ENCODE measurements around the gene CBR3. TPM values are rescaled to one million over a fixed set of nuclear protein-coding genes. Genes with fewer than 3 reads are reported as not detected.

The CBR3 gene
- total RNA-seq: 1 to 10 TPM; 9.2 to 9.3 TPM
- 10 to 100 TPM; 15.6 to 24.9 TPM for polyA plus RNA-seq

- Mint-ChIP-seq H3K27ac (peak within 1 kb of the TSS; percentile 87 to 95 (median 92)), H3K4me3 (peak within 1 kb of the TSS; percentile 89 to 96 (median 95)), H3K4me1 (peaks cover 15 to 39% (median 25%) of the 10 kb centered on the region in 4 donors), H3K27me3 (no peaks in the 10 kb centered on the region), H3K36me3 (peaks cover 0 to 14% of the 10 kb centered on the region in 2 donors), H3K9me3 (no peaks in the 10 kb centered on the region)
- CTCF ChIA-PET (ENCODE audit: partially characterized antibody): interaction anchor here (1.1 to 9.8 kb wide), 4 partner anchors 11 to 76 kb away, joined by 3 to 77 read pairs (median 6); no protein-coding TSS in a partner anchor
- H3K4me3 ChIP-seq (ENCODE audit: low read length in 2 of 2): peak within 1 kb of the TSS; percentile 58 to 86
- no peaks in the 10 kb centered on the region for H3K36me3 ChIP-seq (ENCODE audit: insufficient read depth, low read length)
- peak within 1 kb of the TSS; percentile 51 for H3K27ac ChIP-seq (ENCODE audit: low read depth, low read length)
- peak in 4 of 5 donors; percentile 39 to 61 (median 44) for DNase-seq
- POLR2A ChIA-PET (ENCODE audit: partially characterized antibody): interaction anchor here (0.8 to 2.7 kb wide), 12 partner anchors 9 to 186 kb away, joined by 4 to 19 read pairs (median 10); partner anchors contain the start of genes CBR1, MORC3 and SETD4
- no peaks in the 10 kb centered on the region for H3K9me3 ChIP-seq (ENCODE audit: control insufficient read depth in 1 of 2, low read length in 2 of 2)
- H3K4me1 ChIP-seq (ENCODE audit: insufficient read depth, low read length): peaks cover 27% of the 10 kb centered on the region
- intact Hi-C loops (cut with micrococcal nuclease): loop anchor here (1.0 kb wide), 1 partner anchor 21 kb away; the partner anchor contains the start of gene DOP1B
- no peaks in the 10 kb centered on the region for H3K27me3 ChIP-seq (ENCODE audit: insufficient read depth, low read length)
Observed at GRCh38 chr21:36134803-36135390, at the start of gene CBR3. Gene CBR3 (plus strand): TSS chr21:36135079. CDS start chr21:36135193, 114 bp downstream.

- Mint-ChIP-seq H3K9me3 (peaks cover 0 to 2% (median 0%) of the 10 kb centered on the region in 8 donors), H3K27ac (no peak overlapping the region), H3K36me3 (no peaks in the 10 kb centered on the region), H3K4me3 (no peak overlapping the region), H3K27me3 (no peaks in the 10 kb centered on the region), H3K4me1 (peaks cover 0 to 8% (median 6%) of the 10 kb centered on the region in 4 donors)
- Histone ChIP-seq H3K4me3 (ENCODE audit: low read length in 2 of 2) (no peak overlapping the region), H3K9me3 (ENCODE audit: control insufficient read depth in 1 of 2, low read length in 2 of 2) (peaks cover 0 to under 1% of the 10 kb centered on the region in 2 donors), H3K27ac (ENCODE audit: low read depth, low read length) (no peak overlapping the region), H3K4me1 (ENCODE audit: insufficient read depth, low read length) (no peaks in the 10 kb centered on the region), H3K36me3 (ENCODE audit: insufficient read depth, low read length) (no peaks in the 10 kb centered on the region), H3K27me3 (ENCODE audit: insufficient read depth, low read length) (no peaks in the 10 kb centered on the region)
- CTCF ChIA-PET (ENCODE audit: partially characterized antibody): interaction anchor here (2.4 kb wide), 1 partner anchor 25 kb away, joined by 6 read pairs; no protein-coding TSS in a partner anchor
- intact Hi-C loops (cut with micrococcal nuclease): no loop called here
- DNase-seq: no peak
- POLR2A ChIA-PET (ENCODE audit: partially characterized antibody): interaction anchor here (0.8 kb wide), 1 partner anchor 26 kb away, joined by 3 read pairs; no protein-coding TSS in a partner anchor
Observed at GRCh38 chr21:36087362-36088138, 47.3 kb upstream of the CBR3 start.

- intact Hi-C loops (cut with micrococcal nuclease): no loop called here
- POLR2A ChIA-PET (ENCODE audit: partially characterized antibody): interaction anchor here (0.6 kb wide), 1 partner anchor 1566 kb away, joined by 3 read pairs; no protein-coding TSS in a partner anchor
- Histone ChIP-seq H3K4me1 (ENCODE audit: insufficient read depth, low read length) (no peaks in the 10 kb centered on the region), H3K4me3 (ENCODE audit: low read length in 2 of 2) (no peak overlapping the region), H3K9me3 (ENCODE audit: control insufficient read depth in 1 of 2, low read length in 2 of 2) (peaks cover 0 to 16% of the 10 kb centered on the region in 2 donors), H3K27me3 (ENCODE audit: insufficient read depth, low read length) (no peaks in the 10 kb centered on the region), H3K36me3 (ENCODE audit: insufficient read depth, low read length) (no peaks in the 10 kb centered on the region), H3K27ac (ENCODE audit: low read depth, low read length) (no peak overlapping the region)
- no peak overlapping the region for H3K27ac Mint-ChIP-seq
- peaks cover 0 to 19% (median 14%) of the 10 kb centered on the region in 8 donors for H3K9me3 Mint-ChIP-seq
- H3K36me3 Mint-ChIP-seq: peaks cover 5 to 7% of the 10 kb centered on the region in 2 donors
- no peak for DNase-seq
- no peak overlapping the region for H3K4me3 Mint-ChIP-seq
- peaks cover 0 to 8% (median 6%) of the 10 kb centered on the region in 4 donors for H3K4me1 Mint-ChIP-seq
- CTCF ChIA-PET (ENCODE audit: partially characterized antibody): no interaction called here
- H3K27me3 Mint-ChIP-seq: no peaks in the 10 kb centered on the region
Observed at GRCh38 chr21:36089946-36090345, 44.9 kb upstream of the CBR3 start.

GRCh38 chr21:36092681-36093080 is 42.2 kb upstream of the CBR3 start:
- Mint-ChIP-seq H3K27me3 (no peaks in the 10 kb centered on the region), H3K36me3 (peaks cover 5 to 7% of the 10 kb centered on the region in 2 donors), H3K9me3 (peaks cover 0 to 22% (median 15%) of the 10 kb centered on the region in 8 donors), H3K4me3 (no peak overlapping the region), H3K4me1 (no peaks in the 10 kb centered on the region), H3K27ac (no peak overlapping the region)
- Histone ChIP-seq H3K36me3 (ENCODE audit: insufficient read depth, low read length) (no peaks in the 10 kb centered on the region), H3K27ac (ENCODE audit: low read depth, low read length) (no peak overlapping the region), H3K27me3 (ENCODE audit: insufficient read depth, low read length) (no peaks in the 10 kb centered on the region), H3K4me1 (ENCODE audit: insufficient read depth, low read length) (no peaks in the 10 kb centered on the region), H3K9me3 (ENCODE audit: control insufficient read depth in 1 of 2, low read length in 2 of 2) (peaks cover 0 to 16% of the 10 kb centered on the region in 2 donors), H3K4me3 (ENCODE audit: low read length in 2 of 2) (no peak overlapping the region)
- CTCF ChIA-PET (ENCODE audit: partially characterized antibody): no interaction called here
- intact Hi-C loops (cut with micrococcal nuclease): no loop called here
- DNase-seq: no peak
- POLR2A ChIA-PET (ENCODE audit: partially characterized antibody): no interaction called here

GRCh38 chr21:36093512-36093911 is 41.4 kb upstream of the CBR3 start:
- Mint-ChIP-seq H3K27ac (peak overlapping the region in 1 of 7 donors; percentile 20), H3K4me3 (no peak overlapping the region), H3K4me1 (no peaks in the 10 kb centered on the region), H3K27me3 (no peaks in the 10 kb centered on the region), H3K9me3 (peaks cover 0 to 22% (median 15%) of the 10 kb centered on the region in 8 donors), H3K36me3 (peaks cover 5 to 7% of the 10 kb centered on the region in 2 donors)
- POLR2A ChIA-PET (ENCODE audit: partially characterized antibody): no interaction called here
- no peak for DNase-seq
- Histone ChIP-seq H3K36me3 (ENCODE audit: insufficient read depth, low read length) (no peaks in the 10 kb centered on the region), H3K4me1 (ENCODE audit: insufficient read depth, low read length) (no peaks in the 10 kb centered on the region), H3K27ac (ENCODE audit: low read depth, low read length) (no peak overlapping the region), H3K27me3 (ENCODE audit: insufficient read depth, low read length) (no peaks in the 10 kb centered on the region), H3K4me3 (ENCODE audit: low read length in 2 of 2) (no peak overlapping the region), H3K9me3 (ENCODE audit: control insufficient read depth in 1 of 2, low read length in 2 of 2) (peaks cover 0 to 16% of the 10 kb centered on the region in 2 donors)
- intact Hi-C loops (cut with micrococcal nuclease): no loop called here
- CTCF ChIA-PET (ENCODE audit: partially characterized antibody): no interaction called here

- Histone ChIP-seq H3K27ac (ENCODE audit: low read depth, low read length) (no peak overlapping the region), H3K4me3 (ENCODE audit: low read length in 2 of 2) (no peak overlapping the region), H3K27me3 (ENCODE audit: insufficient read depth, low read length) (no peaks in the 10 kb centered on the region), H3K4me1 (ENCODE audit: insufficient read depth, low read length) (no peaks in the 10 kb centered on the region), H3K36me3 (ENCODE audit: insufficient read depth, low read length) (no peaks in the 10 kb centered on the region), H3K9me3 (ENCODE audit: control insufficient read depth in 1 of 2, low read length in 2 of 2) (peaks cover 0 to 16% of the 10 kb centered on the region in 2 donors)
- no peak for DNase-seq
- peaks cover 2% of the 10 kb centered on the region in 2 donors for H3K27me3 Mint-ChIP-seq
- no peak overlapping the region for H3K27ac Mint-ChIP-seq
- ChIA-PET POLR2A (ENCODE audit: partially characterized antibody) (no interaction called here), CTCF (ENCODE audit: partially characterized antibody) (interaction anchor here (0.6 to 1.2 kb wide), 2 partner anchors 16 to 714 kb away, joined by 3 to 4 read pairs; no protein-coding TSS in a partner anchor)
- intact Hi-C loops (cut with micrococcal nuclease): no loop called here
- H3K4me3 Mint-ChIP-seq: no peak overlapping the region
- peaks cover 0 to 22% (median 15%) of the 10 kb centered on the region in 8 donors for H3K9me3 Mint-ChIP-seq
- H3K4me1 Mint-ChIP-seq: no peaks in the 10 kb centered on the region
- peaks cover 5 to 7% of the 10 kb centered on the region in 2 donors for H3K36me3 Mint-ChIP-seq
Observed at GRCh38 chr21:36096398-36097290, 38.2 kb upstream of the CBR3 start.
